ENCODE measurements around the gene SERTAD2. TPM values are rescaled to one million over a fixed set of nuclear protein-coding genes. Genes with fewer than 3 reads are reported as not detected.

Gene SERTAD2
- total RNA-seq, 2 donors from 2014 or later = 15.3 to 26.0 TPM

- H3K4me3 ChIP-seq = no peak overlapping the region
- no peak for DNase-seq (ENCODE audit: low spot score)
- intact Hi-C loops (cut with DNase I) = no loop called here
- no peak overlapping the region for H3K27ac ChIP-seq
- H3K27me3 ChIP-seq (replicated peaks; ENCODE audit: insufficient read depth) = no peaks in the 10 kb centered on the region
- TF ChIP-seq CTCF (IDR thresholded peaks at IDR 0.05) (no peak), POLR2AphosphoS5 (IDR thresholded peaks at IDR 0.05) (no peak), POLR2A (IDR thresholded peaks at IDR 0.05) (no peak)
- H3K9me3 ChIP-seq = no peaks in the 10 kb centered on the region
- H3K36me3 ChIP-seq = no peaks in the 10 kb centered on the region
- H3K4me1 ChIP-seq (replicated peaks) = peaks cover 8% of the 10 kb centered on the region
- WGBS = 97% methylated on average over 6 of the region's 6 CpGs
Measured at GRCh38 chr2:64610316-64610855, 43.3 kb downstream of the SERTAD2 start.

GRCh38 chr2:64609942-64610281 lies 43.8 kb downstream of the SERTAD2 start:
- Histone ChIP-seq H3K4me1 (replicated peaks) (peaks cover 8% of the 10 kb centered on the region), H3K4me3 (peak overlapping the region in 1 of 2 donors; percentile 38), H3K9me3 (no peaks in the 10 kb centered on the region), H3K27me3 (replicated peaks; ENCODE audit: insufficient read depth) (no peaks in the 10 kb centered on the region), H3K36me3 (no peaks in the 10 kb centered on the region), H3K27ac (no peak overlapping the region)
- WGBS = 86% methylated on average over 3 of the region's 3 CpGs
- no peak for TF ChIP-seq POLR2AphosphoS5 (IDR thresholded peaks at IDR 0.05)
- TF ChIP-seq CTCF (IDR thresholded peaks at IDR 0.05) = no peak
- intact Hi-C loops (cut with DNase I) = loop anchor here (5.0 kb wide), 1 partner anchor 37 kb away; no protein-coding TSS in a partner anchor
- DNase-seq (ENCODE audit: low spot score) = no peak

GRCh38 chr2:64609227-64609941 lies 44.3 kb downstream of the SERTAD2 start:
- no peak for DNase-seq (ENCODE audit: low spot score)
- no peaks in the 10 kb centered on the region for H3K9me3 ChIP-seq
- 14% methylated on average over 59 of the region's 74 CpGs for WGBS
- no peaks in the 10 kb centered on the region for H3K36me3 ChIP-seq
- peak overlapping the region in 1 of 2 donors; percentile 39 for H3K27ac ChIP-seq
- peak overlapping the region; percentile 35 to 38 for H3K4me3 ChIP-seq
- peaks cover 8% of the 10 kb centered on the region for H3K4me1 ChIP-seq (replicated peaks)
- intact Hi-C loops (cut with DNase I) = loop anchor here (5.0 kb wide), 1 partner anchor 38 kb away; no protein-coding TSS in a partner anchor
- H3K27me3 ChIP-seq (replicated peaks; ENCODE audit: insufficient read depth) = no peaks in the 10 kb centered on the region
- TF ChIP-seq CTCF (IDR thresholded peaks at IDR 0.05) (peak in 3 of 4 experiments; percentile 4 to 73 (median 28)), POLR2A (IDR thresholded peaks at IDR 0.05) (no peak), POLR2AphosphoS5 (IDR thresholded peaks at IDR 0.05) (no peak)

GRCh38 chr2:64608867-64609226 lies 44.9 kb downstream of the SERTAD2 start:
- no peak for DNase-seq (ENCODE audit: low spot score)
- Histone ChIP-seq H3K27ac (peak overlapping the region in 1 of 2 donors; percentile 39), H3K4me1 (replicated peaks) (peaks cover 8% of the 10 kb centered on the region), H3K9me3 (no peaks in the 10 kb centered on the region), H3K4me3 (peak overlapping the region; percentile 35 to 38), H3K27me3 (replicated peaks; ENCODE audit: insufficient read depth) (no peaks in the 10 kb centered on the region), H3K36me3 (no peaks in the 10 kb centered on the region)
- 40% methylated on average over 20 of the region's 20 CpGs for WGBS
- intact Hi-C loops (cut with DNase I) = loop anchor here (5.0 kb wide), 1 partner anchor 38 kb away; no protein-coding TSS in a partner anchor
- TF ChIP-seq CTCF (IDR thresholded peaks at IDR 0.05) (no peak), POLR2AphosphoS5 (IDR thresholded peaks at IDR 0.05) (no peak), POLR2A (IDR thresholded peaks at IDR 0.05) (no peak)
